D721Med (cell line): ENCODE results near the gene U2AF2.
A peak's percentile ranks its signal among the peaks of the same experiment; 100 is the strongest.

Experiments used
- DNase-seq: peaks from one replicate; pipeline ENCODE4 v3.0.0; 2011; ENCODE audit warnings: low spot score; ENCODE audit not compliant: insufficient read length
- FAIRE-seq: peaks from 2 replicates; lab custom pipeline; 2011; peaks lifted over from hg19 to GRCh38; lab: Jason Lieb, UNC
- TF ChIP-seq, protein P1 (sequence below): IDR thresholded peaks from 2 replicates; pipeline ENCODE4 v1.5.1; 2012; ENCODE audit warnings: mild to moderate bottlenecking, control low read depth; ENCODE audit not compliant: insufficient read depth; ENCODE audit errors: missing control alignments

The U2AF2 gene

DNA sequence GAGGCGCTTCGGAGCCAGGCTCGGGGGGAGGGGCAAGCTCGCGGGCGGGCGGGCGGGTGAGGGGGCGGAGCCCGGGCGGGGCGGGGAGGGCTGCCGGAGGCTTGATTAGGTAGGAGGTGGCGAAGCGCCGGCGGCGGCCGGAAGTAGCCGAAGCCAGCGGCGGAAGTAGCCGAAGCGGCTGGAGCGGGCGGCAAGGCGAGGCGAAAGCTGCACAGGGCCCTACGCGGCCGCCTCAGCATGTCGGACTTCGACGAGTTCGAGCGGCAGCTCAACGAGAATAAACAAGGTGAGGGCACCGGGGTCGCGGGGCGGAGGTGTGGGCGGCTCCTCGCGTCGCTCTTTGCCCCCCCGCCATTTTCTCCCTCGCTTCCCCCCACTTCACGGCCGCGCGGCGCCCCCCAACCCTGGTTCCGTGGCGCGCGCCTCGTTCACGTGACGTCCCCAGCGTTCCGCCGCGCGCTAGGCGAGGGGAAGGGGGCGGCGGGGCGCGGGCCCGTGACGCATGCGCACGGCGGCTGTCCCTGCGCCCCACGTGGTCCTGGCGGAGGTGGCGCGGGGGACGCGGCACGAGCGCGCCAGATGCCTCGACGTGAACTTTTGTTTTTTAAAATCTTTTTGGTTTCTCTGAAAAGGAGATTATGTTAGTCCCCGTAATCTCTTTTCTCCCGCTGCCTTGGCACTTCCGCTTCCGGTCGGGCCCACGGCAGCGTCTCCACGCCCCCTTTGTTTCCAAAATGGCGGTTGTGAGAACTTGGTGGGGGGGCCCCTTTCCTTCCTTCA lies at the start of gene U2AF2:
Gene U2AF2 (plus strand): TSS at position 168 of the 780 bp plus-strand sequence. CDS start 70 bp downstream, at position 238.
- DNase-seq (peak; percentile 62), FAIRE-seq (no peak)
- TF ChIP-seq, protein P1, sequence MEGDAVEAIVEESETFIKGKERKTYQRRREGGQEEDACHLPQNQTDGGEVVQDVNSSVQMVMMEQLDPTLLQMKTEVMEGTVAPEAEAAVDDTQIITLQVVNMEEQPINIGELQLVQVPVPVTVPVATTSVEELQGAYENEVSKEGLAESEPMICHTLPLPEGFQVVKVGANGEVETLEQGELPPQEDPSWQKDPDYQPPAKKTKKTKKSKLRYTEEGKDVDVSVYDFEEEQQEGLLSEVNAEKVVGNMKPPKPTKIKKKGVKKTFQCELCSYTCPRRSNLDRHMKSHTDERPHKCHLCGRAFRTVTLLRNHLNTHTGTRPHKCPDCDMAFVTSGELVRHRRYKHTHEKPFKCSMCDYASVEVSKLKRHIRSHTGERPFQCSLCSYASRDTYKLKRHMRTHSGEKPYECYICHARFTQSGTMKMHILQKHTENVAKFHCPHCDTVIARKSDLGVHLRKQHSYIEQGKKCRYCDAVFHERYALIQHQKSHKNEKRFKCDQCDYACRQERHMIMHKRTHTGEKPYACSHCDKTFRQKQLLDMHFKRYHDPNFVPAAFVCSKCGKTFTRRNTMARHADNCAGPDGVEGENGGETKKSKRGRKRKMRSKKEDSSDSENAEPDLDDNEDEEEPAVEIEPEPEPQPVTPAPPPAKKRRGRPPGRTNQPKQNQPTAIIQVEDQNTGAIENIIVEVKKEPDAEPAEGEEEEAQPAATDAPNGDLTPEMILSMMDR, result no peak

DNA sequence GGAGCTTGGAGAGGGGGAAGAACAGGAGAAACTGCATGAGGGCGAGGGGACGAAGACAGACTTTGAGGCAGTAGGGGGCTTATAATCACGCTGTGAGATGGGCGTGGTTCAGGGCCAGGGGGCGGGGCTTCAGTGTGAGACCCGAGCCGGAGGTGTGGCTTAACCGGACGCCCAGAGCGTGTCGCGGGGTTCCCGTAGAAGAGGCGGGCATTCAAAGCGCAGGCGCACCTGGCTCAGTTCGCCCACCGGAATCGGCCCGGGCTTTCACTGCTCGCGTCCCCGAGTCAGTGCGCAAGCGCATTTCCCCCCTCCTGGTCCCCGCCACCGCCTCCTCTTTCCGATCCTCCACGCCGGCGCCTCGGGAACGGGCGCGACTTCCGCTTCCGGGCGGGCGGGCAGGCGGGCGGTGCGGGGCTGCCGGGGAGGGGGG lies 49.6 kb upstream of the U2AF2 start:
- no peak for FAIRE-seq
- DNase-seq, result peak; percentile 76
- TF ChIP-seq, protein P1, result no peak

DNA sequence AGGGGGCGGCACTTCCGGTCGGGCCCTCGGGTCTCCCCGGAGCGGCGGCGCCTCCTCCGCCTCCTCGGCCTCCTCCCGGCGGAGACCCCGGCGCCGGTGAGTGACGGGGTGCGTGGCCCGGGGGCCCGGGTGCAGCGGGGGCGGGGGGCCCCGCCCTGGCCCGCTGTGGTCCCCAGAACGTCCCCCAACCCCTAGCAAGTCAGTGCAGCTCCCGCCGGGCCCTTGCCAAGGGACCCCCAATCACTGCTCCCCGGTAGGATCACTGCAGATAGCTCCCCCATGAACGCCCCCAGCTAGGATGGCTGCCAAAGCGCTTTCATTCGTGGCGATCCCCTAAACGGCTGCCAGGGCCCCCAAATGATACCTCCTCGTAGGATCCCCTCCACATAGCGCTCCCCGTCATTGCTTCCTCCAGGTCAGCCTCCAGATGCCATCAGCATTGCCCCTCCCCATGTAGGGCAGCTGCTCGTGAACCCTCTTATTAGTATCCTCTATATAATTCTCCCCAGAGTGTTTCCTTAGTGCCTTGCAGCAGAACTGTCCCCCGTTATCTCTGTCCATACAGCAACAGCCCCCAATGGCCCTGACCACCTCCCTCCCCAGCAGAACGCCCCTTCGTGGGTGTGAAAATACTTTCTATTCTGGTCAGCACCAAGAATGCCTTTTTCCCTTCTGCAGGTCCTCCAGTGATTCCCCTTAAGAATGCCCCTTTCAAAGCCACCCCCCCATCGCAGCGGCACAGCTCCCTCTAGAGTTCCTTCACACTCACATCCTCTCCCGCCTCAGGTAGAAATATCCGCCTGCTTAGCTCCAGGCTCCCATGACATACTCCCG lies 49.0 kb upstream of the U2AF2 start, which contains the start of gene ZNF865:
Gene ZNF865 (plus strand): TSS at position 11 of the 834 bp plus-strand sequence. CDS start 7,972 bp downstream, outside the sequence.
- FAIRE-seq (no peak), DNase-seq (no peak)
- TF ChIP-seq, protein P1, result peak; percentile 82

DNA sequence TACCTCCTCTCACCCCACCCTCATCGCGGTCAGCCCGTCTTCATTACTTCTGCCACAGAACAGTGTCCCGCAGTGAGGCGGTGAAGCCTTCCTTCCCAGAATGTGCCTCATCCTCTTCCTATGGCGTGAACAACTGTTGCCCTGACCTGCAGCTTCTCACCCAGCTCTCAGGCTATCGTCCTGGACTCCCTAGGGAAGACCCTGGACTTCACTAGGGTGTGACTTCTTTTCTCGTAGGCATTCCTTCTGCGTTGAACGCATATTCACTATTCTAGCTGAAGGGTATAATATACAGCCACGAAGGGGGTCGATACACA lies 48.4 kb upstream of the U2AF2 start:
- no peak for FAIRE-seq

DNA sequence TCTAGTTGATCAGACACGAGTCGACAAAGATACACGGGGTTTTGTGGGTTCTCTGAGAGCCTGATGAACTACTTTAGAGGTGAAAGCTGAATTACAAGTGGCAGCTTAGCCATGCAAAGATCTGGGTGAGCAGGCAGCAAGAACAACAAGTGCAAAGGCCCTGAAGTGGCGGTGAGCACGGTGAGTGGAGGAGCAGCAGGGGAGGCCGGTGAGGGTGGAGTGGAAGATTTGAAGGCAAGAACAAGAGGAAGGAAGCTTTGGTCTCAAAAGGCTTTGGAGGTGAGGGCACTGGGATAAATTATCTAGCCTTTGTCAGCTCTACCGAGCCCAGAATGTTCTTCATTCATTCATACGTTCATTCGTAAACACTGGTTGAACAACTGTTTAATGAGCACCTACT lies 48.0 kb upstream of the U2AF2 start:
- no peak for FAIRE-seq
- TF ChIP-seq, protein P1, result no peak
- DNase-seq, result no peak

More for the DNA sequence above, 48.4 kb upstream of the U2AF2 start:
- TF ChIP-seq, protein P1, result no peak
- no peak for DNase-seq

DNA sequence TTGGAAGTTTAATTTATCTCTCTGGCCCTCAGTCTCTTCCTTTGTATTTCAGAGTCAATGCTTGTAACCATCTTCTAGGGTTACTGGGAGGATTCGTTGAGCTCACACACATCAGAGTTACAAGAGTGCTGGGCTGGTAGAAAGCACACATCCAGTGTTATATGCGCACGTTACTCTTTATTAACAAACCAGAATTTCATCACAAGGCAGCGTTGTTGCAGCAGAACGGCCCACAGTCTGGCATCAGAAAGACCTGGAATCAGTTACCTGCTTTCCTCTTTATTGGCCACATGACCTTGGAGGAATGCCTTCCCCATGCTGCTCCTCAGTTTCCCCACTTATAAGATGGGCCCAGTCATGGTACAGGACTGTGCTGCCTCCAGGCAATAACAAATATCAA lies 45.5 kb upstream of the U2AF2 start:
- TF ChIP-seq, protein P1, result no peak
- DNase-seq, result no peak
- no peak for FAIRE-seq
